Fibroblast of lung (primary cell): ENCODE data around the gene SLC26A8. TPM values are rescaled to one million over a fixed set of nuclear protein-coding genes. Genes with fewer than 3 reads are reported as not detected.

Experiments
- DNase-seq, 2 donors: peaks; one replicate each; pipeline versions ENCODE4 v3.0.0 to v3.0.0-alpha.2; 2010; ENCODE audit warnings: low read depth in 2 of 2
- H2AFZ ChIP-seq: 2 replicates; pipeline ENCODE4 v1.5.1; 2012; ENCODE audit warnings: low read length, control low read depth, inconsistent platforms
- H3K27ac ChIP-seq: 2 replicates; pipeline ENCODE4 v1.5.1; 2011; ENCODE audit warnings: low read length, control low read depth; ENCODE audit not compliant: insufficient read depth
- H3K27me3 ChIP-seq: 2 replicates; pipeline ENCODE4 v1.5.1; 2011; ENCODE audit warnings: mild to moderate bottlenecking, low read length; ENCODE audit not compliant: control insufficient read depth, insufficient read depth
- H3K36me3 ChIP-seq: 2 replicates; pipeline ENCODE4 v1.5.1; 2011; ENCODE audit warnings: low read length; ENCODE audit not compliant: control insufficient read depth, insufficient read depth
- H3K4me1 ChIP-seq: 2 replicates; pipeline ENCODE4 v1.5.1; 2011; ENCODE audit warnings: low read length; ENCODE audit not compliant: control insufficient read depth, insufficient read depth; ENCODE audit errors: extremely low read depth
- H3K4me2 ChIP-seq: 2 replicates; pipeline ENCODE4 v1.5.1; 2011; ENCODE audit warnings: low read length, control low read depth; ENCODE audit not compliant: insufficient read depth; ENCODE audit errors: extremely low read depth
- H3K4me3 ChIP-seq, 4 experiments: fragments of 200-600 bp in 1 of 4; sonication (generic) in 1 of 4; replicated peaks in 1 of 4; 2 replicates each; pipeline ENCODE4 v1.5.1; 2011 to 2016; ENCODE audit warnings: low read length in 4 of 4, low read depth in 3 of 4, mild to moderate bottlenecking in 3 of 4, control low read depth in 2 of 4, inconsistent platforms in 1 of 4, mixed read lengths in 1 of 4; ENCODE audit not compliant: insufficient read depth in 1 of 4; ENCODE audit errors: control extremely low read depth in 1 of 4
- H3K79me2 ChIP-seq: 2 replicates; pipeline ENCODE4 v1.5.1; 2012; ENCODE audit warnings: mild to moderate bottlenecking, low read length, inconsistent platforms; ENCODE audit not compliant: control insufficient read depth, insufficient read depth
- H3K9ac ChIP-seq: 2 replicates; pipeline ENCODE4 v1.5.1; 2011; ENCODE audit warnings: mild to moderate bottlenecking, low read length, control low read depth; ENCODE audit not compliant: insufficient read depth
- H3K9me3 ChIP-seq: 2 replicates; pipeline ENCODE4 v1.5.1; 2012; ENCODE audit warnings: low read depth, low read length; ENCODE audit not compliant: control insufficient read depth, insufficient read depth
- H4K20me1 ChIP-seq: 2 replicates; pipeline ENCODE4 v1.5.1; 2011; ENCODE audit warnings: low read length; ENCODE audit not compliant: control insufficient read depth, insufficient read depth; ENCODE audit errors: extremely low read depth
- EZH2 ChIP-seq: IDR thresholded peaks from 2 replicates; pipeline ENCODE4 v1.5.1; 2012; ENCODE audit warnings: low read length, control low read depth, mild to moderate bottlenecking; ENCODE audit errors: missing control alignments
- polyA plus RNA-seq, 2 donors: library from polyadenylated mRNA; depleted of rRNA in 1 of 2; stranded (reverse) in 1 of 2; unstranded in 1 of 2; fragments of >200 nt; gene quantifications; 2 replicates each; pipeline ENCODE4 v1.2.1, GENCODE V29; 2011 to 2012; ENCODE audit warnings: missing spikeins in 1 of 2
- total RNA-seq: library from RNA; depleted of rRNA; stranded (reverse); fragments of >200 nt; gene quantifications from 2 replicates; pipeline ENCODE4 v1.2.1, GENCODE V29; 2014
- TF ChIP-seq, protein P1 (sequence below), 2 donors: IDR thresholded peaks in 1 of 2; conservative IDR thresholded peaks in 1 of 2; 1 replicate in 1 of 2; 2 replicates in 1 of 2; pipeline ENCODE4 v1.5.1; 2011 to 2012; ENCODE audit warnings: low read length in 2 of 2, control low read depth in 1 of 2, inconsistent platforms in 1 of 2, low read depth in 1 of 2, mild to moderate bottlenecking in 1 of 2

Gene SLC26A8
- total and polyA plus RNA-seq, 2 donors (not counting 1 experiment from before 2014, with no cell fraction given) = not detected

- Histone ChIP-seq H4K20me1 (no peaks in the 10 kb centered on the region), H3K4me2 (no peak overlapping the region), H3K9me3 (no peaks in the 10 kb centered on the region), H3K36me3 (no peaks in the 10 kb centered on the region), H3K79me2 (no peaks in the 10 kb centered on the region), H3K27ac (no peak overlapping the region), H3K4me1 (no peaks in the 10 kb centered on the region), H3K27me3 (no peaks in the 10 kb centered on the region), H2AFZ (no peak overlapping the region), H3K4me3 (no peak overlapping the region), H3K9ac (no peak overlapping the region)
- DNase-seq = no peak
- no peak for TF ChIP-seq EZH2
- TF ChIP-seq, protein P1, sequence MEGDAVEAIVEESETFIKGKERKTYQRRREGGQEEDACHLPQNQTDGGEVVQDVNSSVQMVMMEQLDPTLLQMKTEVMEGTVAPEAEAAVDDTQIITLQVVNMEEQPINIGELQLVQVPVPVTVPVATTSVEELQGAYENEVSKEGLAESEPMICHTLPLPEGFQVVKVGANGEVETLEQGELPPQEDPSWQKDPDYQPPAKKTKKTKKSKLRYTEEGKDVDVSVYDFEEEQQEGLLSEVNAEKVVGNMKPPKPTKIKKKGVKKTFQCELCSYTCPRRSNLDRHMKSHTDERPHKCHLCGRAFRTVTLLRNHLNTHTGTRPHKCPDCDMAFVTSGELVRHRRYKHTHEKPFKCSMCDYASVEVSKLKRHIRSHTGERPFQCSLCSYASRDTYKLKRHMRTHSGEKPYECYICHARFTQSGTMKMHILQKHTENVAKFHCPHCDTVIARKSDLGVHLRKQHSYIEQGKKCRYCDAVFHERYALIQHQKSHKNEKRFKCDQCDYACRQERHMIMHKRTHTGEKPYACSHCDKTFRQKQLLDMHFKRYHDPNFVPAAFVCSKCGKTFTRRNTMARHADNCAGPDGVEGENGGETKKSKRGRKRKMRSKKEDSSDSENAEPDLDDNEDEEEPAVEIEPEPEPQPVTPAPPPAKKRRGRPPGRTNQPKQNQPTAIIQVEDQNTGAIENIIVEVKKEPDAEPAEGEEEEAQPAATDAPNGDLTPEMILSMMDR (conservative IDR thresholded peaks at IDR 0.05 in 1 of 2, IDR thresholded peaks at IDR 0.05 in 1 of 2; ENCODE audit: low read depth in 1 of 2, low read length in 2 of 2) = no peak
Measured at GRCh38 chr6:35931120-35931561, 93.3 kb downstream of the SLC26A8 start.

GRCh38 chr6:35929601-35930000 lies 94.8 kb downstream of the SLC26A8 start:
- Histone ChIP-seq H3K4me3 (no peak overlapping the region), H3K36me3 (no peaks in the 10 kb centered on the region)
- TF ChIP-seq, protein P1 (conservative IDR thresholded peaks at IDR 0.05 in 1 of 2, IDR thresholded peaks at IDR 0.05 in 1 of 2; ENCODE audit: low read depth in 1 of 2, low read length in 2 of 2) = no peak
- no peak for TF ChIP-seq EZH2

DNA sequence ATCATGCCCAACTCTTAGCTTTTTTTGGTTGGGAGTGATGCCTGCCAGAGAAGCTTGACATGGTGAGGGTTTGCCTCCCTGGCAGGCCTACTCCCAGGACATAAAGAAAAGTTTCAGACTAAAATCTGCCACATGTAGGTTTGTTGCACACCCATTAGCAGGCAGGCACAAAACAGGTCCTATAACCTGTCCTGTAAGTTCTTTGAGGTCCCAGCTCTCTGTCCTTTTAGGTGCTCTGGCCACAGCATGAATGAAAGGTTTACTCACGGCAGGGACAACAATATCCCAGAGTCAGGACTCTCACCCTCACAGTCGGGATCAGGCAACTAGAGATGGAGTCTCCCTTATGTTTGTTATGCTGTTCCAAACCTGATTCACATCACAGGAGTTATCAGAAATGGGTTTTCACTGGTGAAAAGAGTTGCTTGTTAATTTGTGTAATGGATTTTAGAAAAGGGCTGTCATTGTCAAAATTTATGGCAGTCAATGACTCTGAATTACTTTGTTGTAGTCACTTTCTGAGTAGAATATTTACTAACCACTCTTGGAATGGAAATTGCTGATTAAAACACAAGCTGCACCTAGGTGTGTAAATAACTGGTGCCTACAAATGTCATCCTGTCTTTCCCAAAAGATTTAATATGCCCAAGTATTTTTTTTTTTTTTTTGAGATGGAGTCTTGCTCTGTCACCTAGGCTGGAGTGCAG lies 97.8 kb downstream of the SLC26A8 start:
- Histone ChIP-seq H3K4me1 (no peaks in the 10 kb centered on the region), H2AFZ (no peak overlapping the region), H3K27me3 (no peaks in the 10 kb centered on the region), H3K27ac (no peak overlapping the region), H4K20me1 (no peaks in the 10 kb centered on the region), H3K36me3 (no peaks in the 10 kb centered on the region), H3K9me3 (no peaks in the 10 kb centered on the region), H3K79me2 (no peaks in the 10 kb centered on the region), H3K4me3 (no peak overlapping the region), H3K4me2 (no peak overlapping the region), H3K9ac (no peak overlapping the region)
- TF ChIP-seq, protein P1 (conservative IDR thresholded peaks at IDR 0.05 in 1 of 2, IDR thresholded peaks at IDR 0.05 in 1 of 2; ENCODE audit: low read depth in 1 of 2, low read length in 2 of 2) = no peak
- no peak for TF ChIP-seq EZH2
- DNase-seq = no peak

More at GRCh38 chr6:35929601-35930000, 94.8 kb downstream of the SLC26A8 start:
- DNase-seq = no peak
- Histone ChIP-seq H3K27ac (no peak overlapping the region), H2AFZ (no peak overlapping the region), H3K4me2 (no peak overlapping the region), H4K20me1 (no peaks in the 10 kb centered on the region), H3K79me2 (no peaks in the 10 kb centered on the region), H3K9me3 (no peaks in the 10 kb centered on the region), H3K4me1 (no peaks in the 10 kb centered on the region), H3K9ac (no peak overlapping the region), H3K27me3 (no peaks in the 10 kb centered on the region)
